SU-DHL-6 (cell line): Measurements from ENCODE around the gene ERP27.

Source experiments
- H2AFZ ChIP-seq: fragments of 200-600 bp; sonication (generic); 2 replicates; pipeline ENCODE4 v1.6.1; 2014; ENCODE audit warnings: low read depth, mild to moderate bottlenecking, moderate library complexity, mixed read lengths, antibody characterized with exemption, low read length; ENCODE audit not compliant: severe bottlenecking
- H3F3A ChIP-seq: fragments of 200-600 bp; shearing (Covaris generic); 2 replicates; pipeline ENCODE4 v1.6.0; 2016; ENCODE audit warnings: antibody characterized with exemption, mild to moderate bottlenecking; ENCODE audit not compliant: insufficient read depth
- H3K27ac ChIP-seq: fragments of 200-600 bp; sonication (generic); 2 replicates; pipeline ENCODE4 v1.5.1; 2016; ENCODE audit warnings: low read depth, mild to moderate bottlenecking, low read length, moderate library complexity, mixed read lengths
- H3K27me3 ChIP-seq: fragments of 200-600 bp; sonication (generic), shearing (Covaris generic); 2 replicates; pipeline ENCODE4 v1.6.0; 2014; ENCODE audit warnings: mild to moderate bottlenecking, low read length
- H3K36me3 ChIP-seq: fragments of 200-600 bp; sonication (generic); 2 replicates; pipeline ENCODE4 v1.6.1; 2014; ENCODE audit warnings: mild to moderate bottlenecking, low read length, mixed read lengths
- H3K4me2 ChIP-seq: fragments of 300-600, 200-600 bp; shearing (Covaris generic), sonication (generic); 2 replicates; pipeline ENCODE4 v1.6.0; 2014; ENCODE audit warnings: low read length, low read depth, mild to moderate bottlenecking; ENCODE audit not compliant: poor library complexity, severe bottlenecking
- H3K4me3 ChIP-seq: fragments of 200-600 bp; sonication (generic); 2 replicates; pipeline ENCODE4 v1.5.1; 2014; ENCODE audit warnings: antibody characterized with exemption, low read length, mild to moderate bottlenecking, mixed read lengths; ENCODE audit not compliant: insufficient read depth, poor library complexity, severe bottlenecking
- H3K79me2 ChIP-seq: fragments of 200-600 bp; sonication (generic); 2 replicates; pipeline ENCODE4 v1.6.1; 2014; ENCODE audit warnings: mild to moderate bottlenecking, low read length, moderate library complexity; ENCODE audit not compliant: insufficient read depth
- H3K9ac ChIP-seq: fragments of 200-600 bp; sonication (generic); 2 replicates; pipeline ENCODE4 v1.7.0; 2014; ENCODE audit warnings: mild to moderate bottlenecking, low read length
- H3K9me2 ChIP-seq: fragments of 200-600 bp; sonication (generic); replicated peaks from 2 replicates; pipeline ENCODE4 v1.6.1; 2014; ENCODE audit warnings: low read length; ENCODE audit not compliant: insufficient read depth
- H3K9me3 ChIP-seq: fragments of 200-600 bp; sonication (generic); 2 replicates; pipeline ENCODE4 v1.6.1; 2014; ENCODE audit warnings: low read length, mixed read lengths; ENCODE audit not compliant: insufficient read depth
- H4K20me1 ChIP-seq: fragments of 200-600 bp; sonication (generic); 2 replicates; pipeline ENCODE4 v1.6.1; 2014; ENCODE audit warnings: low read depth, mild to moderate bottlenecking, antibody characterized with exemption, low read length, moderate library complexity, mixed read lengths
- EZH2phosphoT487 ChIP-seq: fragments of 200-600 bp; sonication (generic), shearing (Covaris generic); conservative IDR thresholded peaks from 2 replicates; pipeline ENCODE4 v1.6.1; 2018; ENCODE audit warnings: mild to moderate bottlenecking, antibody characterized with exemption, low read length, moderate library complexity, mixed read lengths
- TF ChIP-seq, protein P1 (sequence below): fragments of 200-600 bp; sonication (generic); IDR thresholded peaks from one replicate; pipeline ENCODE4 v1.5.1; 2017; ENCODE audit warnings: antibody characterized with exemption, mild to moderate bottlenecking, low read length, moderate library complexity; ENCODE audit not compliant: insufficient read depth, poor library complexity, severe bottlenecking

The ERP27 gene

DNA sequence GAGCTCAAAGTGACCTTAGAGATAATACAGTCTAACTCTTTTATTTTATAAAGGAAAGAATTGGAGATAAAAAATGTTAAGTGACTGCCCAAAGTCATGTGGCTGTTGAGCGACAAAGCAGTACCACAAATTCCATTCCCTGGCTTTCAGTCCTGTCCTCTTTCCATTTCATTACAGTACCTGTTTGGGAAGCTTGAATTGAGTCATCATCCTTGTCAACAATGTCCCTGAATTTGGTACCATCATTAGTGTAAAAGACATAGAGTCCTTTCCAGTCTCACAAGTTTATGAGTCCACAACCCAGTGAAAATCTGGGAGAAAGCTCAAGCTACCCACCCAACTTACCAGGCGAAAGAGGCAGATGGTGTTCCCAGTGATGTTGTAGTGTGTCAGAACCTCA lies 3.8 kb downstream of the ERP27 start:
- H3K36me3 ChIP-seq, result no peaks in the 10 kb centered on the region; the same call in 1 of the 2 replicates
- no peaks in the 10 kb centered on the region for H3K9me2 ChIP-seq
- H3K4me3 ChIP-seq, result no peak overlapping the region
- no peaks in the 10 kb centered on the region for H3K27me3 ChIP-seq
- H3F3A ChIP-seq, result no peaks in the 10 kb centered on the region; the same call in none of the 2 replicates
- no peak overlapping the region for H3K27ac ChIP-seq
- H3K9me3 ChIP-seq, result no peaks in the 10 kb centered on the region
- H3K9ac ChIP-seq, result no peak overlapping the region
- no peaks in the 10 kb centered on the region for H4K20me1 ChIP-seq
- H3K79me2 ChIP-seq, result no peaks in the 10 kb centered on the region
- no peak overlapping the region for H3K4me2 ChIP-seq
- no peak overlapping the region for H2AFZ ChIP-seq
- no peak for TF ChIP-seq EZH2phosphoT487
- TF ChIP-seq, protein P1, sequence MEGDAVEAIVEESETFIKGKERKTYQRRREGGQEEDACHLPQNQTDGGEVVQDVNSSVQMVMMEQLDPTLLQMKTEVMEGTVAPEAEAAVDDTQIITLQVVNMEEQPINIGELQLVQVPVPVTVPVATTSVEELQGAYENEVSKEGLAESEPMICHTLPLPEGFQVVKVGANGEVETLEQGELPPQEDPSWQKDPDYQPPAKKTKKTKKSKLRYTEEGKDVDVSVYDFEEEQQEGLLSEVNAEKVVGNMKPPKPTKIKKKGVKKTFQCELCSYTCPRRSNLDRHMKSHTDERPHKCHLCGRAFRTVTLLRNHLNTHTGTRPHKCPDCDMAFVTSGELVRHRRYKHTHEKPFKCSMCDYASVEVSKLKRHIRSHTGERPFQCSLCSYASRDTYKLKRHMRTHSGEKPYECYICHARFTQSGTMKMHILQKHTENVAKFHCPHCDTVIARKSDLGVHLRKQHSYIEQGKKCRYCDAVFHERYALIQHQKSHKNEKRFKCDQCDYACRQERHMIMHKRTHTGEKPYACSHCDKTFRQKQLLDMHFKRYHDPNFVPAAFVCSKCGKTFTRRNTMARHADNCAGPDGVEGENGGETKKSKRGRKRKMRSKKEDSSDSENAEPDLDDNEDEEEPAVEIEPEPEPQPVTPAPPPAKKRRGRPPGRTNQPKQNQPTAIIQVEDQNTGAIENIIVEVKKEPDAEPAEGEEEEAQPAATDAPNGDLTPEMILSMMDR, result no peak

DNA sequence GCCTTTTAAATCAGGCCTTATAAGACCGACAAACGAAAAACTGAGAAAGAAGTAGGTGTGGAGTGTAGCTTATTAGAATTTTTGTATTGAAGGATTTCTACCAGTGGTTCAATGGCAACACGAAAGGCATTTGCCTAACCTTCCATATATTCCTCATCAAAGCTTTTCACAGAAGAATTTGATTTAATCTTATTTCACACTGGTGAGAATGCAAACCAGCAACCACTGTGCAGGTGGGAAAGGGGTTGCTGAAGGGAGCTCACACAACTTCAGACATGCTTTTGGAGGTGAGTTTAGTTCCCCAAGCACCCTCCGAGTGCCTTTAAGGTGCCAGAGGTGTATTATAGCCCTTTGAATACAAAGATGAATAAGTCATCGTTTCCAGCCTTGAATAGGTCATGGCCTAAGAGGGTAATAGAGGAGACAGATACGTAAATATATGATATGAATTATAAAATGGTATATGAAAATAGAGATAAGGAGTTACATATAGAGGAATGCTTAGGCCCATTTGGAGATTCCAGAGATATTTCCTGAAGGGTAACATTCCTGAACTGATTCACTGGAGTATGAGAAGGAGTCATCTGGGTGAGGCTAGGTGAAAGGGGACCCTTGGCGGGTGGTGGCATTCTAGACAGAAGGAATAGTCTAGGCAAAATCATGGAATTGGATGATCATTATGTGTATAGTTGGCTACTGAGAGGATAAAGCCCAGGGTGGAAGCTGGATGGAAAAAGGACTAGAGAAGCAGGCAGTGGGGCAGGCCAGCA lies 6.4 kb downstream of the ERP27 start:
- H3K27me3 ChIP-seq, result no peaks in the 10 kb centered on the region
- no peaks in the 10 kb centered on the region for H4K20me1 ChIP-seq
- no peaks in the 10 kb centered on the region for H3K9me2 ChIP-seq
- no peaks in the 10 kb centered on the region for H3F3A ChIP-seq
- no peak overlapping the region for H2AFZ ChIP-seq
- H3K36me3 ChIP-seq, result no peaks in the 10 kb centered on the region
- no peak for TF ChIP-seq EZH2phosphoT487
- TF ChIP-seq, protein P1, result no peak
- no peak overlapping the region for H3K9ac ChIP-seq
- no peaks in the 10 kb centered on the region for H3K9me3 ChIP-seq
- no peak overlapping the region for H3K4me3 ChIP-seq
- H3K4me2 ChIP-seq, result no peak overlapping the region
- H3K79me2 ChIP-seq, result no peaks in the 10 kb centered on the region
- H3K27ac ChIP-seq, result no peak overlapping the region

DNA sequence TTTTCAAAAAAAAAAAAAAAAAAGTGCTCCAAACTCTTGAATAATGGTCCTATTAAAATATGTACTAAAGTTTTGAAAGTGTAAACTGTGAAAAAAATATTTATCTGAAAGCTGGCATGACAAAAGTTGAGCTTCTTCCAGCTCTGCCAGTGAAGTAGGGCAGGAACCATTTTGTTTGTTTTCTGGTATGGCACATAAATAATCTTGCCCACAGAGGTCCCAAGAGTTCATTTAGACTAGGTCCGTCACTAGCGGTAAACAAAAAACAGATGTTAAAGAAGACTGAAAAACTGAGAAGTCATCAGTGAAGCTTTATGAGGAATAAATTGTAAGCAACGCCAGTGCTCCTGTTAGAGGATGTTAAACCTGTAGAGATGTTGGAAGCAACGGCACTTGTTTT lies 7.0 kb downstream of the ERP27 start:
- Histone ChIP-seq H3F3A (no peaks in the 10 kb centered on the region), H3K9me2 (no peaks in the 10 kb centered on the region), H3K27ac (no peak overlapping the region), H3K4me3 (no peak overlapping the region), H3K79me2 (no peaks in the 10 kb centered on the region), H3K27me3 (no peaks in the 10 kb centered on the region), H3K4me2 (no peak overlapping the region), H3K36me3 (no peaks in the 10 kb centered on the region), H4K20me1 (no peaks in the 10 kb centered on the region), H3K9ac (no peak overlapping the region), H2AFZ (no peak overlapping the region), H3K9me3 (no peaks in the 10 kb centered on the region)
- TF ChIP-seq EZH2phosphoT487, result no peak
- TF ChIP-seq, protein P1, result no peak
